Effector memory CD8-positive, alpha-beta T cell (primary cell): ENCODE measurements around the gene CTTNBP2NL.
"Not testable (repeated sequence)": the region's sequence is repeated elsewhere in the genome, so short reads cannot be mapped to it uniquely, and the experiment has no call there.

ENCODE experiments used
- ATAC-seq: fragments of 150-1000 bp; cut with Tn5 transposase; replicated peaks from 2 replicates; pipeline ENCODE4 v1.10.0; 2021; ENCODE audit warnings: mild to moderate bottlenecking, moderate library complexity
- DNase-seq, 3 experiments: peaks; one replicate each; pipeline ENCODE4 v3.0.0; 2021
- H3K27ac Mint-ChIP-seq, 2 donors: one replicate each; pipeline ENCODE4 v1.8.0; 2022; ENCODE audit warnings: mild to moderate bottlenecking in 2 of 2, mixed read lengths in 2 of 2, moderate library complexity in 2 of 2
- H3K27me3 Mint-ChIP-seq, 2 donors: one replicate each; pipeline ENCODE4 v1.8.0; 2022; ENCODE audit warnings: mixed read lengths in 2 of 2
- H3K36me3 Mint-ChIP-seq: one replicate; pipeline ENCODE4 v1.8.0; 2022; ENCODE audit warnings: mild to moderate bottlenecking, moderate library complexity, mixed read lengths; ENCODE audit not compliant: insufficient read depth
- H3K4me1 Mint-ChIP-seq, 2 donors: one replicate each; pipeline ENCODE4 v1.8.0; 2022; ENCODE audit warnings: low read depth in 2 of 2, mixed read lengths in 2 of 2
- H3K4me3 Mint-ChIP-seq, 2 donors: one replicate each; pipeline ENCODE4 v1.8.0; 2022; ENCODE audit warnings: mild to moderate bottlenecking in 2 of 2, mixed read lengths in 2 of 2, moderate library complexity in 2 of 2
- H3K9me3 Mint-ChIP-seq, 2 donors: one replicate each; pipeline ENCODE4 v1.8.0; 2022; ENCODE audit warnings: mixed read lengths in 2 of 2

The CTTNBP2NL gene

GRCh38 chr1:112417271-112417670, 21.3 kb downstream of the CTTNBP2NL start:
- no peaks in the 10 kb centered on the region for H3K4me1 Mint-ChIP-seq
- no peak overlapping the region for H3K4me3 Mint-ChIP-seq
- DNase-seq, result no peak
- H3K27me3 Mint-ChIP-seq, result peaks cover 15 to 23% of the 10 kb centered on the region in 2 donors
- H3K36me3 Mint-ChIP-seq, result no peaks in the 10 kb centered on the region
- H3K27ac Mint-ChIP-seq, result no peak overlapping the region
- ATAC-seq, result no peak
- H3K9me3 Mint-ChIP-seq, result no peaks in the 10 kb centered on the region

- no peak overlapping the region for H3K27ac Mint-ChIP-seq
These were observed 22.3 kb downstream of the CTTNBP2NL start for GRCh38 chr1:112418099-112418892.

GRCh38 chr1:112423207-112423606, 27.2 kb downstream of the CTTNBP2NL start:
- no peaks in the 10 kb centered on the region for H3K4me1 Mint-ChIP-seq

More at GRCh38 chr1:112418099-112418892, 22.3 kb downstream of the CTTNBP2NL start:
- ATAC-seq (no peak), DNase-seq (no peak)
- H3K9me3 Mint-ChIP-seq, result no peaks in the 10 kb centered on the region
- H3K36me3 Mint-ChIP-seq, result no peaks in the 10 kb centered on the region
- no peak overlapping the region for H3K4me3 Mint-ChIP-seq
- peaks cover 15 to 23% of the 10 kb centered on the region in 2 donors for H3K27me3 Mint-ChIP-seq
- no peaks in the 10 kb centered on the region for H3K4me1 Mint-ChIP-seq

GRCh38 chr1:112423666-112424065, 27.7 kb downstream of the CTTNBP2NL start:
- not testable (repeated sequence) for H3K36me3 Mint-ChIP-seq, H3K4me3 Mint-ChIP-seq, H3K4me1 Mint-ChIP-seq, DNase-seq, H3K27ac Mint-ChIP-seq, ATAC-seq, H3K9me3 Mint-ChIP-seq
- H3K27me3 Mint-ChIP-seq, result peaks cover 0 to 23% of the 10 kb centered on the region in 2 donors

More at GRCh38 chr1:112423207-112423606, 27.2 kb downstream of the CTTNBP2NL start:
- no peak for ATAC-seq
- Mint-ChIP-seq H3K36me3 (no peaks in the 10 kb centered on the region), H3K9me3 (no peaks in the 10 kb centered on the region), H3K4me3 (no peak overlapping the region), H3K27ac (no peak overlapping the region), H3K27me3 (peaks cover 0 to 28% of the 10 kb centered on the region in 2 donors)
- DNase-seq, result no peak

- Mint-ChIP-seq H3K27me3 (peaks cover 16 to 36% of the 10 kb centered on the region in 2 donors), H3K4me1 (no peaks in the 10 kb centered on the region), H3K9me3 (no peaks in the 10 kb centered on the region), H3K27ac (no peak overlapping the region), H3K4me3 (no peak overlapping the region), H3K36me3 (no peaks in the 10 kb centered on the region)
- ATAC-seq, result no peak
- no peak for DNase-seq
These were observed 33.7 kb downstream of the CTTNBP2NL start for GRCh38 chr1:112429749-112430148.

GRCh38 chr1:112431038-112431437, 35.0 kb downstream of the CTTNBP2NL start:
- no peaks in the 10 kb centered on the region for H3K9me3 Mint-ChIP-seq

GRCh38 chr1:112435448-112435847, 39.4 kb downstream of the CTTNBP2NL start:
- ATAC-seq (no peak), DNase-seq (no peak)
- Mint-ChIP-seq H3K27me3 (peaks cover 37 to 39% of the 10 kb centered on the region in 2 donors), H3K27ac (no peak overlapping the region), H3K36me3 (no peaks in the 10 kb centered on the region), H3K4me3 (no peak overlapping the region), H3K4me1 (no peaks in the 10 kb centered on the region), H3K9me3 (no peaks in the 10 kb centered on the region)

More at GRCh38 chr1:112431038-112431437, 35.0 kb downstream of the CTTNBP2NL start:
- H3K36me3 Mint-ChIP-seq, result no peaks in the 10 kb centered on the region
- no peak overlapping the region for H3K4me3 Mint-ChIP-seq
- H3K4me1 Mint-ChIP-seq, result no peaks in the 10 kb centered on the region
- DNase-seq (no peak), ATAC-seq (no peak)
- H3K27ac Mint-ChIP-seq, result no peak overlapping the region
- H3K27me3 Mint-ChIP-seq, result peaks cover 16 to 30% of the 10 kb centered on the region in 2 donors

- peaks cover 37 to 39% of the 10 kb centered on the region in 2 donors for H3K27me3 Mint-ChIP-seq
- H3K36me3 Mint-ChIP-seq, result no peaks in the 10 kb centered on the region
- H3K9me3 Mint-ChIP-seq, result no peaks in the 10 kb centered on the region
- H3K27ac Mint-ChIP-seq, result no peak overlapping the region
- H3K4me3 Mint-ChIP-seq, result no peak overlapping the region
- DNase-seq (no peak), ATAC-seq (no peak)
- H3K4me1 Mint-ChIP-seq, result no peaks in the 10 kb centered on the region
These were observed 40.6 kb downstream of the CTTNBP2NL start for GRCh38 chr1:112436384-112437156.

GRCh38 chr1:112438156-112438555, 42.1 kb downstream of the CTTNBP2NL start:
- not testable (repeated sequence) for DNase-seq, ATAC-seq, H3K27ac Mint-ChIP-seq

GRCh38 chr1:112439592-112439991, 43.6 kb downstream of the CTTNBP2NL start:
- H3K4me3 Mint-ChIP-seq, result no peak overlapping the region
- H3K9me3 Mint-ChIP-seq, result no peaks in the 10 kb centered on the region
- ATAC-seq (no peak), DNase-seq (no peak)
- H3K27ac Mint-ChIP-seq, result no peak overlapping the region
- peaks cover 29 to 32% of the 10 kb centered on the region in 2 donors for H3K27me3 Mint-ChIP-seq
- no peaks in the 10 kb centered on the region for H3K36me3 Mint-ChIP-seq
- H3K4me1 Mint-ChIP-seq, result no peaks in the 10 kb centered on the region

More at GRCh38 chr1:112438156-112438555, 42.1 kb downstream of the CTTNBP2NL start:
- H3K36me3 Mint-ChIP-seq, H3K4me3 Mint-ChIP-seq, H3K9me3 Mint-ChIP-seq, H3K4me1 Mint-ChIP-seq: not testable (repeated sequence)
- H3K27me3 Mint-ChIP-seq, result peaks cover 36 to 40% of the 10 kb centered on the region in 2 donors

- no peak overlapping the region for H3K4me3 Mint-ChIP-seq
- no peak for DNase-seq
- H3K27me3 Mint-ChIP-seq, result peaks cover 27 to 32% of the 10 kb centered on the region in 2 donors
- no peak overlapping the region for H3K27ac Mint-ChIP-seq
- H3K36me3 Mint-ChIP-seq, result no peaks in the 10 kb centered on the region
- no peaks in the 10 kb centered on the region for H3K4me1 Mint-ChIP-seq
- ATAC-seq, result no peak
- no peaks in the 10 kb centered on the region for H3K9me3 Mint-ChIP-seq
These were observed 44.6 kb downstream of the CTTNBP2NL start for GRCh38 chr1:112440574-112440973.

- H3K27ac Mint-ChIP-seq, result no peak overlapping the region
- no peaks in the 10 kb centered on the region for H3K9me3 Mint-ChIP-seq
- ATAC-seq (no peak), DNase-seq (no peak)
- H3K27me3 Mint-ChIP-seq, result peaks cover 13 to 20% of the 10 kb centered on the region in 2 donors
- H3K4me3 Mint-ChIP-seq, result no peak overlapping the region
- H3K4me1 Mint-ChIP-seq, result no peaks in the 10 kb centered on the region
- H3K36me3 Mint-ChIP-seq, result no peaks in the 10 kb centered on the region
These were observed 48.3 kb downstream of the CTTNBP2NL start for GRCh38 chr1:112444269-112444668.

- DNase-seq (no peak), ATAC-seq (no peak)
- no peaks in the 10 kb centered on the region for H3K4me1 Mint-ChIP-seq
- H3K36me3 Mint-ChIP-seq, result no peaks in the 10 kb centered on the region
- no peaks in the 10 kb centered on the region for H3K9me3 Mint-ChIP-seq
- H3K27me3 Mint-ChIP-seq, result peaks cover 11 to 18% of the 10 kb centered on the region in 2 donors
- no peak overlapping the region for H3K4me3 Mint-ChIP-seq
- no peak overlapping the region for H3K27ac Mint-ChIP-seq
These were observed 49.6 kb downstream of the CTTNBP2NL start for GRCh38 chr1:112445596-112445995.
